Ascending aorta (tissue), 2 donors: Measurements from ENCODE around the gene EEF1A2. TPM values are rescaled to one million over a fixed set of nuclear protein-coding genes. Genes with fewer than 3 reads are reported as not detected.

Source experiments
- DNase-seq, 2 donors: peaks; one replicate each; pipeline ENCODE4 v3.0.0-alpha.2; 2019; ENCODE audit warnings: low spot score in 2 of 2
- H3K27ac ChIP-seq, 2 donors: fragments of 200-600 bp; sonication (generic); one replicate each; pipeline ENCODE4 v1.5.1; 2016 to 2017; ENCODE audit warnings: mild to moderate bottlenecking in 1 of 2
- H3K27me3 ChIP-seq: fragments of 200-600 bp; sonication (generic); one replicate; pipeline ENCODE4 v1.5.1; 2017
- H3K36me3 ChIP-seq, 2 donors: fragments of 200-600 bp; sonication (generic); one replicate each; pipeline ENCODE4 v1.5.1; 2016
- H3K4me1 ChIP-seq, 2 donors: fragments of 200-600 bp; sonication (generic); one replicate each; pipeline ENCODE4 v1.5.1; 2016 to 2017; ENCODE audit warnings: mild to moderate bottlenecking in 1 of 2
- H3K4me3 ChIP-seq, 2 donors: fragments of 200-600 bp; sonication (generic); one replicate each; pipeline ENCODE4 v1.5.1; 2016 to 2017; ENCODE audit warnings: mild to moderate bottlenecking in 1 of 2
- H3K9me3 ChIP-seq, 2 donors: fragments of 200-600 bp; sonication (generic); one replicate each; pipeline ENCODE4 v1.5.1; 2016
- intact Hi-C: fragments of 100-400 bp; cut with DNase I; formaldehyde crosslinking; loops from one replicate; pipeline ENCODE4 v1.15.1; 2023
- total RNA-seq: library from RNA; depleted of rRNA; stranded (reverse); fragments of >200 nt; gene quantifications from one replicate; pipeline ENCODE4 v1.1.0, GENCODE V29; 2016
- TF ChIP-seq, protein P1 (sequence below), 3 experiments: fragments of 200-600 bp in 2 of 3; fragments of 450-650 bp in 1 of 3; sonication (generic) in 2 of 3; IDR thresholded peaks; one replicate each; pipeline ENCODE4 v1.5.1; 2016 to 2019; ENCODE audit warnings: antibody characterized with exemption in 3 of 3, mild to moderate bottlenecking in 1 of 3, moderate library complexity in 1 of 3

The EEF1A2 gene
- total RNA-seq, 1 donor from 2014 or later = 1.1 TPM

DNA sequence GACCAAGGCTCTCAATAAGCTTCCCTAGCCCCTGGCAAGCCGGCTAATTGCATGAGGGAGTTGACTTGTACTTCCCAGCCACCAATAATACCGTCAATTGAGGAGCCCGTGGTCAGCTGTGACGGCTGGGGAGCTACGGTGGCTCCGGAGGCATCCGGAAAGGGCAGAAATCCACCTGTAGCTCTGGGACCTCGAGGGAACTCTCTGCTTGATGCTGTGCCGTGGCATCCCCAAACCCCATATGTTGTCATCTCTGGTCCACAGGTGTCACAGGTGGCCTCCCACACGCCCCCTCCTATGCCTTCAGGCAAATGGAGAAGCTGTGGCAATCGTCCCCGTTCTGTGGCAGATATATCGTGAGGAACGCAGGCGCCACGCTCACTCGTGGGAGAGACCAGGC is 20.9 kb downstream of the EEF1A2 start:
- Histone ChIP-seq H3K9me3 (no peaks in the 10 kb centered on the region), H3K27me3 (no peaks in the 10 kb centered on the region), H3K4me3 (no peak overlapping the region), H3K36me3 (no peaks in the 10 kb centered on the region), H3K4me1 (no peaks in the 10 kb centered on the region), H3K27ac (no peak overlapping the region)
- intact Hi-C loops = no loop called here
- TF ChIP-seq, protein P1, sequence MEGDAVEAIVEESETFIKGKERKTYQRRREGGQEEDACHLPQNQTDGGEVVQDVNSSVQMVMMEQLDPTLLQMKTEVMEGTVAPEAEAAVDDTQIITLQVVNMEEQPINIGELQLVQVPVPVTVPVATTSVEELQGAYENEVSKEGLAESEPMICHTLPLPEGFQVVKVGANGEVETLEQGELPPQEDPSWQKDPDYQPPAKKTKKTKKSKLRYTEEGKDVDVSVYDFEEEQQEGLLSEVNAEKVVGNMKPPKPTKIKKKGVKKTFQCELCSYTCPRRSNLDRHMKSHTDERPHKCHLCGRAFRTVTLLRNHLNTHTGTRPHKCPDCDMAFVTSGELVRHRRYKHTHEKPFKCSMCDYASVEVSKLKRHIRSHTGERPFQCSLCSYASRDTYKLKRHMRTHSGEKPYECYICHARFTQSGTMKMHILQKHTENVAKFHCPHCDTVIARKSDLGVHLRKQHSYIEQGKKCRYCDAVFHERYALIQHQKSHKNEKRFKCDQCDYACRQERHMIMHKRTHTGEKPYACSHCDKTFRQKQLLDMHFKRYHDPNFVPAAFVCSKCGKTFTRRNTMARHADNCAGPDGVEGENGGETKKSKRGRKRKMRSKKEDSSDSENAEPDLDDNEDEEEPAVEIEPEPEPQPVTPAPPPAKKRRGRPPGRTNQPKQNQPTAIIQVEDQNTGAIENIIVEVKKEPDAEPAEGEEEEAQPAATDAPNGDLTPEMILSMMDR (IDR thresholded peaks at IDR 0.05) = no peak
- no peak for DNase-seq

DNA sequence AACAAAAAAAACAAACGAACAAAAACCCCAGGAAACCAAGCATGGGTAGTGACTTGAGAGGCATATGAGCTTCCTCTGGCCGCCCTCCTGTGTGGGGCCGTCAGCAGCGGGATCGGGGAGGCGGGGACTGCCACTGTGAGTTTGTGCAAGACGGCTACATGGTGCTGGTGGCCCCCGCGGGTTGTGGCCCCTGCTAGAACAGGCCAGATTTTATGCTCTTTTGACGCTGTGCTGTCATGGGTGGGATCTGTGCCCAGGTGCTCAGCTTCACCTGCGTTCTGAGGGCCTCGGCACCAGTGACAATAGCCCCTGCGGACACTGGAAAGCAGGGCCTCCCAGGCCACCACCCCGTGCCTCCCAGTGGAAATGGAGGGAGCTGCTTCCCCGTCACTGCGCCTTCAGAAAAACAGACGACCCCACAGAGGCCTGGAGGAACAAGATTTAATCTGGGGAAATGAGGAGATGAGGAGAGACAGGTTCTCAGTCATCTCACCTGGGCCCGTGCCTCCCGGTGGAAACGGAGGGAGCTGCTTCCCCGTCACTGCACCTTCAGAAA is 21.7 kb downstream of the EEF1A2 start:
- DNase-seq = no peak
- Histone ChIP-seq H3K27me3 (peaks cover 2% of the 10 kb centered on the region), H3K27ac (no peak overlapping the region), H3K4me3 (no peak overlapping the region), H3K9me3 (no peaks in the 10 kb centered on the region), H3K4me1 (peaks cover 0 to under 1% of the 10 kb centered on the region in 2 donors), H3K36me3 (no peaks in the 10 kb centered on the region)
- intact Hi-C loops = no loop called here
- TF ChIP-seq, protein P1 (IDR thresholded peaks at IDR 0.05) = no peak

GRCh38 chr20:63475209-63475608 is 23.7 kb downstream of the EEF1A2 start:
- peaks cover 0 to 6% of the 10 kb centered on the region in 2 donors for H3K4me1 ChIP-seq
- H3K36me3 ChIP-seq = no peaks in the 10 kb centered on the region
- no peak for DNase-seq
- no peak overlapping the region for H3K27ac ChIP-seq
- TF ChIP-seq, protein P1 (IDR thresholded peaks at IDR 0.05) = no peak
- peaks cover 16% of the 10 kb centered on the region for H3K27me3 ChIP-seq
- H3K9me3 ChIP-seq = no peaks in the 10 kb centered on the region
- intact Hi-C loops = no loop called here
- H3K4me3 ChIP-seq = no peak overlapping the region

- Histone ChIP-seq H3K9me3 (no peaks in the 10 kb centered on the region), H3K4me3 (no peak overlapping the region), H3K4me1 (peaks cover 0 to 6% of the 10 kb centered on the region in 2 donors), H3K36me3 (no peaks in the 10 kb centered on the region), H3K27me3 (peaks cover 16% of the 10 kb centered on the region), H3K27ac (no peak overlapping the region)
- no peak for DNase-seq
- TF ChIP-seq, protein P1 (IDR thresholded peaks at IDR 0.05) = no peak
- intact Hi-C loops = no loop called here
Measured at GRCh38 chr20:63473555-63474449, 25.1 kb downstream of the EEF1A2 start.

DNA sequence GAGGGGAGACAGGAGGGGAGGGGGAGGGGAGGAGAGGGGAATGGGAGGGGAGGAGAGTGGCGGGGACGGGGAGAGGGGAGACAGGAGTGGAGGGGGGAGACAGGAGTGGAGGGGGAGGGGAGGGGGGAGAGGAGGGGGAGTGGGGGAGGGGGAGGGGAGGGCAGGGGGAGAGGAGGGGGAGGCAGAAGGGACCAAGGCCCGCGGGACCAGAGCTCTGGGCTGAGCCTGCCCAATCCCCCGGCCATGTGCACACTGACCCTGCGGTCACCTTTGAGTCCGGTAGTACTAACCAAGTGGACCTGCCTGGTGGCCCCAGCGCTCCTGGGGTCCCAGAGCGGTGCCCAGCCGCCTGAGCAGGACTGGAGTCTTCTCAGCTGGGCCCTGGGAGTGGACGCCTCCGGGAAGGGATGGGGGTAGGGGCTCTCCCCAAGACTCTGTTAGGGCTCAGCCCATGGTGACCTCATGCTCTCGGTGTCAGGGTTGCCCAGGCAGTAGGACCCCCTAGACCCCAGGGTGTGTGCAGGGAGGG is 26.0 kb downstream of the EEF1A2 start:
- Histone ChIP-seq H3K27ac (no peak overlapping the region), H3K27me3 (peaks cover 16% of the 10 kb centered on the region), H3K36me3 (no peaks in the 10 kb centered on the region), H3K9me3 (no peaks in the 10 kb centered on the region), H3K4me1 (peaks cover 0 to 6% of the 10 kb centered on the region in 2 donors), H3K4me3 (no peak overlapping the region)
- intact Hi-C loops = no loop called here
- no peak for DNase-seq
- TF ChIP-seq, protein P1 (IDR thresholded peaks at IDR 0.05) = no peak
